ENCODE measurements around the gene BRINP3.

GRCh38 chr1:190084552-190084951 is 393.1 kb downstream of the BRINP3 start:
- TF ChIP-seq CTCF (IDR thresholded peaks at IDR 0.05), result no peak
- TF ChIP-seq POLR2AphosphoS5 (IDR thresholded peaks at IDR 0.05), result no peak
- TF ChIP-seq POLR2A (IDR thresholded peaks at IDR 0.05), result no peak

Data from upper lobe of left lung (tissue), 4 donors.